ENCODE results near the gene SCN3A.

GRCh38 chr2:165087933-165088901, 115.6 kb downstream of the SCN3A start:
- TF ChIP-seq POLR2A (IDR thresholded peaks at IDR 0.05; ENCODE audit: low read depth, low read length), result no peak
- no peak for TF ChIP-seq POLR2AphosphoS5 (IDR thresholded peaks at IDR 0.05; ENCODE audit: low read depth, low read length)
- no peak for TF ChIP-seq TAF1 (IDR thresholded peaks at IDR 0.05; ENCODE audit: borderline replicate concordance, low read depth, low read length)
